K562 (cell line): ENCODE data around the gene OR10G3. TPM values are rescaled to one million over a fixed set of nuclear protein-coding genes. Genes with fewer than 3 reads are reported as not detected.
"Not testable (repeated sequence)": the region's sequence is repeated elsewhere in the genome, so short reads cannot be mapped to it uniquely, and the experiment has no call there.

Experiments
- ATAC-seq: fragments of 200-7000 bp; cut with Tn5 transposase; 3 replicates; pipeline ENCODE4 v1.9.1; 2020; ENCODE audit warnings: moderate library complexity
- BruUV-seq: library from RNA; stranded (reverse); fragments of 400-500 nt; replicated peaks from 2 replicates; lab custom pipeline; 2021; lab: Mats Ljungman, UMichigan
- CTCF ChIA-PET: fragments of 300-600 bp; formaldehyde crosslinking; extraction: SDS; loops from one replicate; lab custom pipeline; 2021; ENCODE audit warnings: low intra/inter-chr PET ratio; lab: Yijun Ruan, JAX
- POLR2A ChIA-PET: fragments of 300-600, 350-650 bp; sonication (Branson Sonifier 250); formaldehyde crosslinking; extraction: SDS; loops from one replicate; lab custom pipeline; 2021; ENCODE audit warnings: antibody characterized with exemption, inconsistent platforms; lab: Yijun Ruan, JAX
- DNase-seq, 4 experiments: peaks; one replicate each; pipeline versions ENCODE4 v3.0.0 to v3.0.0-alpha.2; 2011 to 2018; ENCODE audit warnings: low spot score in 3 of 4, mixed read lengths in 3 of 4; ENCODE audit errors: extremely low read depth in 1 of 4
- FAIRE-seq: peaks from 2 replicates; lab custom pipeline; 2011; peaks lifted over from hg19 to GRCh38; lab: Jason Lieb, UNC
- H2AFZ ChIP-seq: 2 replicates; pipeline ENCODE4 v1.6.0; 2011; ENCODE audit warnings: low read depth, low read length, control low read depth, inconsistent platforms
- H3K27ac ChIP-seq: fragments of 200-600 bp; 3 replicates; pipeline ENCODE4 v1.8.0; 2011; ENCODE audit warnings: low read depth, mild to moderate bottlenecking, control low read depth, inconsistent platforms, low read length, moderate library complexity, mixed read lengths; ENCODE audit errors: extremely low read depth
- H3K27me3 ChIP-seq, 2 experiments: fragments of 300-600 bp in 1 of 2; 2 replicates in 1 of 2; 3 replicates in 1 of 2; pipeline versions ENCODE4 v1.6.0 to v1.8.0; 2011; ENCODE audit warnings: inconsistent platforms in 2 of 2, low read length in 2 of 2, mild to moderate bottlenecking in 1 of 2, mixed read lengths in 1 of 2, moderate library complexity in 1 of 2; ENCODE audit not compliant: control insufficient read depth in 2 of 2, insufficient read depth in 2 of 2
- H3K36me3 ChIP-seq: fragments of 300-600 bp; 3 replicates; pipeline ENCODE4 v1.8.0; 2011; ENCODE audit warnings: mild to moderate bottlenecking, low read length, inconsistent platforms; ENCODE audit not compliant: control insufficient read depth, insufficient read depth
- H3K4me1 ChIP-seq, 2 experiments: fragments of 200-600 bp in 1 of 2; replicated peaks in 1 of 2; 2 replicates in 1 of 2; 3 replicates in 1 of 2; pipeline versions ENCODE4 v1.5.1 to v1.8.0; 2011; ENCODE audit warnings: inconsistent platforms in 2 of 2, low read length in 2 of 2, mild to moderate bottlenecking in 1 of 2, mixed read lengths in 1 of 2, moderate library complexity in 1 of 2; ENCODE audit not compliant: control insufficient read depth in 2 of 2, insufficient read depth in 2 of 2
- H3K4me2 ChIP-seq: 2 replicates; pipeline ENCODE4 v1.6.1; 2011; ENCODE audit warnings: low read length, control low read depth, inconsistent platforms, mixed read lengths; ENCODE audit not compliant: insufficient read depth
- H3K4me3 ChIP-seq: fragments of 200-600 bp; sonication (generic), shearing (Covaris generic); 2 replicates; pipeline ENCODE4 v1.5.1; 2016; ENCODE audit warnings: control low read depth, inconsistent platforms
- H3K79me2 ChIP-seq: fragments of 200-600 bp; 3 replicates; pipeline ENCODE4 v1.8.0; 2011; ENCODE audit warnings: low read length, inconsistent platforms; ENCODE audit not compliant: control insufficient read depth, insufficient read depth
- H3K9ac ChIP-seq, 2 experiments: 2 replicates each; pipeline versions ENCODE4 v1.6.0 to v1.6.1; 2011; ENCODE audit warnings: low read depth in 2 of 2, low read length in 2 of 2, control low read depth in 1 of 2, inconsistent platforms in 1 of 2, mild to moderate bottlenecking in 1 of 2, mixed read lengths in 1 of 2; ENCODE audit not compliant: insufficient read depth in 1 of 2
- H3K9me1 ChIP-seq: one replicate; pipeline ENCODE4 v1.6.0; 2011; ENCODE audit warnings: inconsistent platforms, mild to moderate bottlenecking, low read length, moderate library complexity; ENCODE audit not compliant: control insufficient read depth, insufficient read depth
- H3K9me3 ChIP-seq: replicated peaks from 2 replicates; pipeline ENCODE4 v1.5.1; 2011; ENCODE audit warnings: low read depth, low read length, inconsistent platforms; ENCODE audit not compliant: control insufficient read depth, insufficient read depth
- H4K20me1 ChIP-seq: replicated peaks from 2 replicates; pipeline ENCODE4 v1.6.1; 2011; ENCODE audit warnings: low read length, inconsistent platforms, mixed read lengths; ENCODE audit not compliant: control insufficient read depth, insufficient read depth
- MYC ChIP-seq, 2 experiments: fragments of 250-450 bp in 1 of 2; sonication (Bioruptor Pico) in 1 of 2; IDR thresholded peaks; 2 replicates each; pipeline versions ENCODE4 v1.5.1 to v1.6.1; 2012 to 2021; ENCODE audit warnings: low read depth in 2 of 2, borderline replicate concordance in 1 of 2, improper control_type of control experiment in 1 of 2, low read length in 1 of 2, mild to moderate bottlenecking in 1 of 2, moderate library complexity in 1 of 2
- NCOA6 ChIP-seq: fragments of 450-650 bp; IDR thresholded peaks from 2 replicates; pipeline ENCODE4 v1.6.1; 2017; ENCODE audit warnings: mild to moderate bottlenecking
- TAF9B ChIP-seq: fragments of 450-650 bp; IDR thresholded peaks from 2 replicates; pipeline ENCODE4 v1.6.1; 2018; ENCODE audit warnings: mild to moderate bottlenecking; ENCODE audit not compliant: partially characterized antibody
- XRCC5 ChIP-seq: fragments of 200-400 bp; formaldehyde crosslinking; IDR thresholded peaks from 2 replicates; pipeline ENCODE4 v1.6.1; 2017; ENCODE audit warnings: low read depth, mild to moderate bottlenecking, low read length
- WGBS: fragments of 100-300 bp; shearing (Covaris generic); methylation state at CpG from one replicate; pipeline ENCODE4 v1.1.6; 2016; ENCODE audit warnings: low coverage, mixed read lengths; ENCODE audit not compliant: insufficient coverage; ENCODE audit errors: missing lambda C conversion rate; 5-methylcytosine and 5-hydroxymethylcytosine counted together
- in situ Hi-C: fragments of 300-500 bp; cut with MboI; formaldehyde crosslinking; loops from 4 replicates; pipeline ENCODE4 v1.15.0; 2018; ENCODE audit warnings: inconsistent platforms, mixed read lengths
- intact Hi-C: fragments of 100-400 bp; cut with micrococcal nuclease; formaldehyde crosslinking; loops from 2 replicates; pipeline ENCODE4 v1.14.2; 2022
- polyA plus RNA-seq, 8 experiments: library from polyadenylated mRNA; depleted of rRNA in 4 of 8; stranded (reverse) in 5 of 8; unstranded in 3 of 8; fragments of >200 nt; fragmentation: Nextera tagmentation in 2 of 8; fragmentation: Illumina TruSeq in 1 of 8; extraction: Ambion mirVana in 2 of 8; extraction: Trizol in 1 of 8; gene quantifications; 2 replicates each; pipeline versions ENCODE4 v1.2.1 to v1.2.3, GENCODE V29; 2011 to 2014; ENCODE audit warnings: inconsistent platforms in 1 of 8, missing spikeins in 1 of 8
- total RNA-seq, 7 experiments: library from RNA; depleted of rRNA in 6 of 7; stranded (reverse); fragments of >200 nt in 6 of 7; fragmentation: Illumina TruSeq in 2 of 7; extraction: Trizol in 2 of 7; gene quantifications; 2 replicates each; pipeline versions ENCODE4 v1.2.1 to v1.2.3, GENCODE V29; 2011 to 2021; ENCODE audit warnings: low replicate concordance in 1 of 7
- TF ChIP-seq, protein P1 (sequence below): fragments of 250-450 bp; sonication (Bioruptor Pico); IDR thresholded peaks from 2 replicates; pipeline ENCODE4 v1.9.0; 2021; ENCODE audit warnings: mild to moderate bottlenecking, inconsistent platforms

Gene OR10G3
- total and polyA plus RNA-seq, 9 of the 15 experiments (the other 6 are each of a cell fraction or from before 2014, with no cell fraction given): not detected

DNA sequence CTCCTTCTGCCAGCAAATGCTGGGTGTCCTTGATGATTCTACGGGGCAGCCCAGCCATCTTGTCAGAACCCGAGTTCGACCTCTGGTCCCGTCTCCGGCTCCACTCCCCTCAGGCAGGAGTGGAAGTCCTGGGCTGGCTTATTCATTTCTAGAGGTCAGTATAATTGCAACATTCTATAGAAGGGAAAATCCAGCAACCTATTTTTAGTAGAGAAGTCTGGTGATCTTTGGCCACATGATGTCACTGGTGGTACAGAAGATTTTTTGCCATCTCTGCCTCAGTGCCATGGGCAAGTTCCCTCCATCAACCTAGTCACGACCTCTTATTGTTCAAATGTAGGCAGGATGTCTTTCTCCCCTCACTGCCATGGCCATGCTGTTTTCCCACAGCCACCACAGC lies 32.4 kb upstream of the OR10G3 start (continued):
- TF ChIP-seq TAF9B (no peak), MYC (IDR thresholded peaks at IDR 0.05; ENCODE audit: low read depth, low read length) (no peak), MYC (CRISPR knock-in tag; IDR thresholded peaks at IDR 0.05; ENCODE audit: borderline replicate concordance, low read depth) (no peak), XRCC5 (no peak), NCOA6 (no peak)
- TF ChIP-seq, protein P1, sequence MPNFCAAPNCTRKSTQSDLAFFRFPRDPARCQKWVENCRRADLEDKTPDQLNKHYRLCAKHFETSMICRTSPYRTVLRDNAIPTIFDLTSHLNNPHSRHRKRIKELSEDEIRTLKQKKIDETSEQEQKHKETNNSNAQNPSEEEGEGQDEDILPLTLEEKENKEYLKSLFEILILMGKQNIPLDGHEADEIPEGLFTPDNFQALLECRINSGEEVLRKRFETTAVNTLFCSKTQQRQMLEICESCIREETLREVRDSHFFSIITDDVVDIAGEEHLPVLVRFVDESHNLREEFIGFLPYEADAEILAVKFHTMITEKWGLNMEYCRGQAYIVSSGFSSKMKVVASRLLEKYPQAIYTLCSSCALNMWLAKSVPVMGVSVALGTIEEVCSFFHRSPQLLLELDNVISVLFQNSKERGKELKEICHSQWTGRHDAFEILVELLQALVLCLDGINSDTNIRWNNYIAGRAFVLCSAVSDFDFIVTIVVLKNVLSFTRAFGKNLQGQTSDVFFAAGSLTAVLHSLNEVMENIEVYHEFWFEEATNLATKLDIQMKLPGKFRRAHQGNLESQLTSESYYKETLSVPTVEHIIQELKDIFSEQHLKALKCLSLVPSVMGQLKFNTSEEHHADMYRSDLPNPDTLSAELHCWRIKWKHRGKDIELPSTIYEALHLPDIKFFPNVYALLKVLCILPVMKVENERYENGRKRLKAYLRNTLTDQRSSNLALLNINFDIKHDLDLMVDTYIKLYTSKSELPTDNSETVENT (CRISPR knock-in tag): no peak

DNA sequence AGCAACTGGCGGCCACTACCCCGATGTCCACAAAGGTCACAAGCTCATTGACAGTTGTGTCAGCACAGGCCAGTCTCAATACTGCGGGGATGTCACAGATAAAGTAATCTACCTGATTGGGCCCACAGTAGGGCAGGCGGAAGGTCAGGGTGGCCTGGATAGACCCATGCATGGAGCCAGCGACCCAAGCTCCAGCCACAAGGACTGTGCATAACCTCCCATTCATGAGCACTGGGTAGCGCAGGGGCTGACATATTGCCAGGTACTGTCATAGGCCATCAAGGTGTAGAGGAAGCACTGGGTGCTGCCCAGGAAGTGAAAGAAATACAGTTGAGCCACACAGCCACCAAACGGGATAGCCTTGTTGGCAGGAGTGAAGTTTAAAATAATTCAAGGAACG lies 22.3 kb upstream of the OR10G3 start:
- in situ Hi-C loops, intact Hi-C loops, POLR2A ChIA-PET, H4K20me1 ChIP-seq, H3K9me3 ChIP-seq, H3K4me1 ChIP-seq, H3K36me3 ChIP-seq, H3K27me3 ChIP-seq, FAIRE-seq, H3K79me2 ChIP-seq, H3K4me2 ChIP-seq, H3K9me1 ChIP-seq, H3K9ac ChIP-seq, DNase-seq, ATAC-seq, H3K27ac ChIP-seq, CTCF ChIA-PET, H2AFZ ChIP-seq, H3K4me3 ChIP-seq, BruUV-seq: not testable (repeated sequence)
- 0% methylated on average over 6 of the region's 8 CpGs for WGBS
